GM10266 (cell line): Measurements from ENCODE around the gene DUSP7.

Experiments
- DNase-seq: peaks from one replicate; pipeline ENCODE4 v3.0.0; 2012; ENCODE audit errors: extremely low spot score
- TF ChIP-seq, protein P1 (sequence below): IDR thresholded peaks from 2 replicates; pipeline ENCODE4 v1.5.1; 2012; ENCODE audit warnings: mild to moderate bottlenecking, low read depth; ENCODE audit not compliant: control insufficient read depth, insufficient read depth; ENCODE audit errors: missing control alignments

Gene DUSP7

DNA sequence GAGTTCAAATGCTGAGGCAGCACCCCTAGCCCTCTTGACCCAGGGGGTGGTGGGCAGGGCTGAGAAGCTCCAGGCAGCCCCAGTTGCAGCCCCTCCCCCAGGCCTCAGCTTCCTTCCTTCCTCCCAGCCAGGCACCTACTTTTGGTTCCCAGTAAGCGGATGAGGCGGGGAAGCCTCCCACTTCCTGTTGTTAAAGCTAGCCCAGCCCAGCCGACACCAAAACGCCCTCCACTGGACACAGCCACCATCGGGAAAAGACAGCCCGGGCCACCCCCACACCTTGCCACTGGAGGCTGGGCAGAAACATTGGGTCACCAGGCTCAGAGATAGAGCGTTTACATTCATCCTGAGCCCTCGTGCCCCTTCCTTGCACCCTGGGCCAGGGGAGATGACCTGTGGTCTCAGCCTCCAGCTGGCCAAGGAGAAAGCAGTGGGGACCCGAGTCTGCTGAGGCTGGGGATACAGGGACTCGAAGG lies 3.5 kb downstream of the DUSP7 start:
- TF ChIP-seq, protein P1, sequence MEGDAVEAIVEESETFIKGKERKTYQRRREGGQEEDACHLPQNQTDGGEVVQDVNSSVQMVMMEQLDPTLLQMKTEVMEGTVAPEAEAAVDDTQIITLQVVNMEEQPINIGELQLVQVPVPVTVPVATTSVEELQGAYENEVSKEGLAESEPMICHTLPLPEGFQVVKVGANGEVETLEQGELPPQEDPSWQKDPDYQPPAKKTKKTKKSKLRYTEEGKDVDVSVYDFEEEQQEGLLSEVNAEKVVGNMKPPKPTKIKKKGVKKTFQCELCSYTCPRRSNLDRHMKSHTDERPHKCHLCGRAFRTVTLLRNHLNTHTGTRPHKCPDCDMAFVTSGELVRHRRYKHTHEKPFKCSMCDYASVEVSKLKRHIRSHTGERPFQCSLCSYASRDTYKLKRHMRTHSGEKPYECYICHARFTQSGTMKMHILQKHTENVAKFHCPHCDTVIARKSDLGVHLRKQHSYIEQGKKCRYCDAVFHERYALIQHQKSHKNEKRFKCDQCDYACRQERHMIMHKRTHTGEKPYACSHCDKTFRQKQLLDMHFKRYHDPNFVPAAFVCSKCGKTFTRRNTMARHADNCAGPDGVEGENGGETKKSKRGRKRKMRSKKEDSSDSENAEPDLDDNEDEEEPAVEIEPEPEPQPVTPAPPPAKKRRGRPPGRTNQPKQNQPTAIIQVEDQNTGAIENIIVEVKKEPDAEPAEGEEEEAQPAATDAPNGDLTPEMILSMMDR, result peak; percentile 47
- peak; percentile 59 for DNase-seq

DNA sequence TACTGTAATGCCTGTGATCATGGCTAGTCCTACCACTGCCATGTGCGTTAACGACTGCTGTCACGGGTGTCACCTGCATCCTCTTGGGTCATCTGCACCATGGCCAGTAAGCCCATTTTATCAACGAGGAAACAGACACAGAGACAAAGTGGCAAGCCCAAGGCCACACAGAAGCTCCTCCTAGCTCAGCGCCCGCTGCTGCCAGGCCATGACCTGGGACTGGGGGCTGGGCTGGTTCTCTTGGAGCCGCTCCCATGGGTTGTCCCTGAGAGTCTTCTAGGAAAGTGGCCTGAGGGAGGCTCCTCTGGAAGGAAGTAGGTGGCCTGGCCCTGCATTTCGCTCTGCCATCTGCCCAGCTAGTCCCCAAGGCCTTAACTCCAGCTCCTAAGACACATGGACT lies 4.9 kb downstream of the DUSP7 start:
- no peak for DNase-seq

DNA sequence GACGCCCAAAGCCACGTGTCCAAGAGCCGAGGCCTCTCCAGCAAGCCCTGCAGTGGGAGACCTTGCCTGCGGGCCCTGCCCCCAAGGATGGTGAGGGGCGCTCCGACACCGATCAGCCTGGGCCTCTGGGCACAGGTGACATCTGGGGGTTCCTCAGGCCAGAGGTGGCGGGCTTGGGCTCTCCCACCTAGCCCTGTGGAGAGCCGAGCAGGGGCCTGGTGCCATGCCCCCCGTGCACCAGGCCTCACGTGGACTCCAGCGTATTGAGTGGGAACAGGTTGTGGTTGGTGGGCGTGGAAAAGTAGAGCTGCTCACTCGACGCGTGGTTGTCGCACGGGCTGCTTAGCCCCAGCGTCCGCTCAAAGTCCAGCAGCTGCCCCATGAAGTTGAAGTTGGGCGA lies 5.8 kb downstream of the DUSP7 start:
- TF ChIP-seq, protein P1, result no peak
- no peak for DNase-seq

More for the DNA sequence above, 4.9 kb downstream of the DUSP7 start:
- TF ChIP-seq, protein P1, result no peak

DNA sequence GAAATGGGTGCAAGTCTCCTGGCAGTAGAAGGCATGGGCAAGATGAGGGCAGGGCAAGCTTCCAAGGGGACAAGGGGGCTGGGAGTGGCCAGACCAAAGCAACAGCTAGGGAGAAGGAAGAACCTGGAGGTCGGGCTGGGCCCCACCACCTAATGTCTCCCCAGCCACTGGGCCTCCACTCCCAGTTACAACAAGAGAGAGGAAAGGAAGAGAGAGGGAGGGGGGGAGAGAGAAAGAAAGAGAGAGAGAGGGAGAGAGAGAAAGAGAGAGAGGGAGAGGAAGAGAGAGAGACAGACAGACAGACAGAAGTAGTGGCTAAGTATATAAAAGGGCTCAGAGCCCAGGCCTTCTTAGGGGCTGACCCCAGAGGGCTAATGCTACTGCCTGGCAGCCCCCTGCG lies 6.9 kb downstream of the DUSP7 start:
- no peak for DNase-seq
- TF ChIP-seq, protein P1, result no peak

DNA sequence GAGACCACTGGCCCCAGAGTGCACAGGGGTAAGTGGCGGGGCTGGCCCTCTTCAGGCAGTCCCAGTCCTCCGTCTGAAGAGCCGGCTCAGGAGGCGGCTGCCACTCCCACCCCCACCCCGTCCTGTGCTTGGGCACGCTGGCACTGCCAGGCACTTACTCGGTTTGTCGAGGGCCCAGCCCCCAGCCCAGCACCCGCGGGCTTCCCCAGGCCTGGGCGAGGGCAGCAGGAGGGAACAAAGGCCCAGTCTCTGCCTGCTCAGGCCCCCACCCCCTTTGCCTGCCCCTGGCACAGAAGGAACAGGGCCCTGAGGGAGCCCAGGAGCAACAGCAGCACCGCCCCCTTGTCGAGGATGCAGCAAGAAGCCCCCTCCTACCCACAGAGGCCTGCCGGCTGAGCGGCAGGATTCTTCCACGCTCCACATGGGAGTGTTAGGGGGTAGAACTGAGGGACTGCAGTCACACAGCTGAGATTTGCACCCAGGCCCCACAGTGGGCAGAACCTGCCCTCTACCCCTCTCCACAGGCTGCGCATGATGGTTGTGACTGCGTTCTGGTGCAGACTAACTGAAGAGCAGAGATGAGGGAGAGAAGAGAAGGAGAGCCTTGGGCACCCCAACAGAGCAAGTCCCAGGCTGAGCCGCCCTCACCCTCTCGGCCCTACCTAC lies 8.9 kb downstream of the DUSP7 start:
- TF ChIP-seq, protein P1, result no peak
- no peak for DNase-seq

DNA sequence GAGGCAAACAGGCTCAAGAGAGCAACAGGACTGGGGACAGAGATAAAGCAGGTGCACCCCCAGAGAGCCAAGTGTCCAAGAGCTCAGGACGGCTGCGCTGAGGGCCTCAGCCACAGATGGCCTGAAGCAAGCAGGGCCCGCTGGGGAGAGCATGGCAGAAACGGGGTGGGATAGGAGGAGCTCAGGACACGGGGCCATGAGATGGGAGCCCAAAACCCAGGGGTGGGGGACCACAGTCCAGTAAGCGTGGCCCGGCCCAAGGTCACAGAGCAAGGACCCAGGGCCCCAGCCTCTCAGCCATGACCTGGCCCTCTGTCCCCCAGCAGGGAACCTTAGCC lies 9.5 kb downstream of the DUSP7 start:
- DNase-seq, result no peak
- TF ChIP-seq, protein P1, result no peak

DNA sequence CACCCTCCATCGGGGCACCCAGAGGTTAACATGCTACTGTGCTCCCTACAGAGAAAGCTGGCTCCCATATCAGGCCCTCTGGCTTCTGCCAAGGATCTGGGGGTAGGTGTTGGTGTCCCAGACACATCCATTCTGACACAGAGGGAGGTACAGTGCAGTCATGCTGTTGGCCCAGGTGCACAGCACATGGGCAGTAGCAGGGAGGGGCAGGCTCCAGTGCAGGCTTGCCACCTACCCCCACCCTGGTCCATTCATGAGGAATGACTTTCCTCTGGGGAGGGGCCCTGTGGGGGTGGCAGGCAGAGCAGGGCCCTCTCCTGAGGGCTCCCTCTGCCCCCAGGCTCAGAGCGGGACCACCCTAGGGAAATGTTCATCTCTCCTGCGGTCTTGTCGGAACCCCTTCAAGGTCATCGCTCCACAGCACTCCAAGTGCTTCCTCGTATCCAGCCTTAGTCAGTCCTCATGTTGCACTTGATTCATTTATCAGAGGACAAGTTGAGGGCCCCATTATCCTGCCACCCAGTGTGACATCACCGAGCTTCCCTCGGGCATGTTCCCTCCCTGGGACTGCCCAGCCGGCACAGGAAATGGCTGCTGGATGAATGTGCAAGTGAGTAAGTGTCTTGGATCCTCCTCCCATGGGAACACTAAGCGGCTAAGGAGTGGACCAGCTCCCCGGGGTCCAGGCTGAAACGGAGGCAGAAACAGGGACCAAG lies 10.0 kb downstream of the DUSP7 start:
- no peak for DNase-seq
- TF ChIP-seq, protein P1, result no peak
